Dedifferentiated amniotic fluid mesenchymal stem cell (primary cell): ENCODE measurements around the gene NUDT22.

Source experiments
- DNase-seq: peaks from one replicate; pipeline ENCODE4 v3.0.0-alpha.2; 2016; ENCODE audit errors: extremely low spot score

The NUDT22 gene

GRCh38 chr11:64206457-64207255 lies 19.4 kb upstream of the NUDT22 start, which contains the start of gene FERMT3:
Gene FERMT3, plus strand, starts transcription at chr11:64206721. Its CDS starts 644 bp downstream, at chr11:64207365.
- DNase-seq, result no peak

- DNase-seq, result no peak
Observed at GRCh38 chr11:64207256-64208085, 18.6 kb upstream of the NUDT22 start.

- DNase-seq, result no peak
Observed at GRCh38 chr11:64208086-64208795, 17.8 kb upstream of the NUDT22 start.

GRCh38 chr11:64208796-64209562 lies 17.1 kb upstream of the NUDT22 start:
- DNase-seq, result no peak

GRCh38 chr11:64209563-64209843 lies 16.6 kb upstream of the NUDT22 start:
- DNase-seq, result no peak

GRCh38 chr11:64210301-64211020 lies 15.6 kb upstream of the NUDT22 start:
- no peak for DNase-seq

- DNase-seq, result no peak
Observed at GRCh38 chr11:64211181-64211872, 14.7 kb upstream of the NUDT22 start.

GRCh38 chr11:64216879-64217278 lies 9.2 kb upstream of the NUDT22 start:
- DNase-seq, result no peak

- no peak for DNase-seq
Observed at GRCh38 chr11:64218628-64219353, 7.3 kb upstream of the NUDT22 start.

- no peak for DNase-seq
Observed at GRCh38 chr11:64219354-64219684, 6.8 kb upstream of the NUDT22 start.

- no peak for DNase-seq
Observed at GRCh38 chr11:64219755-64220154, 6.3 kb upstream of the NUDT22 start.

GRCh38 chr11:64220271-64220670 lies 5.8 kb upstream of the NUDT22 start:
- DNase-seq, result no peak

GRCh38 chr11:64220798-64221197 lies 5.3 kb upstream of the NUDT22 start:
- DNase-seq, result no peak

GRCh38 chr11:64222651-64223000 lies 3.4 kb upstream of the NUDT22 start:
- DNase-seq, result no peak

GRCh38 chr11:64223001-64223651 lies 2.9 kb upstream of the NUDT22 start:
- no peak for DNase-seq

- DNase-seq, result no peak
Observed at GRCh38 chr11:64224151-64224890, 1.8 kb upstream of the NUDT22 start.

- no peak for DNase-seq
Observed at GRCh38 chr11:64224891-64225607, 1.0 kb upstream of the NUDT22 start.

- no peak for DNase-seq
Observed at GRCh38 chr11:64226507-64227051, 505 bp downstream of the NUDT22 start.
